NCI-H2171 treated with DMSO at 0.1 percent for 48 hours (cell line): ENCODE data around the gene HHAT.
A peak's percentile ranks its signal among the peaks of the same experiment; 100 is the strongest.

Experiments used
- DNase-seq: peaks from one replicate; lab custom pipeline; 2025; lab: John Stamatoyannopoulos, UW

Gene HHAT

DNA sequence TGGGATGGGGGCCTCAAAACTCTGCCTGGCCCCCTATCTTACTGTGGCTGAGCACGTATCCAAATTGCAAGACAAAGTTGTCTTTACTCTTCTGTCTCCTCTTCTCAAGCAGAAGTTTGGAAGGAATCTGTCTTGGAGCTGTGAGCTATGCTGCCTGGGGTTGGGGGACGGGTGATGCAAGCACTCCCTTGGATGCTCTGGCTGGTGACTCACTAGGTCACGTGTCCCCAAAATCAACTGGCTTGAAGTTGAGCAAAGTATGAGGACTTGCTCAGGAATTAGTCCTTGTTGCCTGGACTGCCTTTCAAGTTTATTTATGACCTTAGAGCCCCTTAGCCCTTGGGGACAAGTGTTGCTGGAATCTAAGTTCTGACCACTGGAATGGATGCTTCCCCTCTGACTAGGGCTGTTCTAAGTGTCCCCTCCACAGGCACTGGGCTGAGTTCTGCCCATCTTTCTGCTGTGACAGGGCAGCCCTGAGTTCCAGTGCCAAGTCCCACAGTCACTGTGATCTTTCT lies 269.5 kb downstream of the HHAT start:
- DNase-seq, result no peak

DNA sequence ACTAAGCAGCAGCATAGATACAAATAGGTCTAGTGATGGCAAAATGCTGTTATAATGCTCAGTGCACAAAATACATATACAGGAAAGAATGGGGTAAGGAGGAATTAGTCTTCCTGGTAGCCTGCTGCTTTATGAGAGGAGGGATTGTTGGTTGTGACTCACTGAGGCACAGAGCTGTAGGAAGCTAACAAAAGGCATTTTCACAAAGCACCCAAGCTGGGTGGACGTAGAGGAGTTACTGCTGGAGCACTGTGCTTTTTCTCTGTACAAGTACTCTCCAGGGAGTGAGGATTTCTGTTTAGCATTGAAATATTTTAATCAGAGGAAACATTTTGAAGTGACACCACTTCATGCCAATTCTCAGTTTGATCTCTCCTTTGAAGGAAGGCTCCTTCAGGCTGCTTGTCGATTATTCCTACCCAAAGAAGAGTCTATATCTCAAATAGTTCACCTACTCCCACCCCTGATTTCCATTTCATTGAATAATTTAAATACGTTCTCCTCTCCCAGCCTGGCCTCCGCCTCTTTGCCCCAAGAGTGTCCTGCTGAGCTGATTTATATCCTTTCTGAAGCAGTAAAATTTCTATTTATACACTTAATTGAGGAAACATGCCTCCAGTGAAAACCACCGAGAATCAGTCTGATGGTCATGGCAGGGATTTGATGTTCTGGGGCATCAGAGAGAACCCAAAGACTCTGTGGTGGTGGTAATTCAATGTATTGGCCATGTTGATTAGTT lies 271.9 kb downstream of the HHAT start:
- DNase-seq, result no peak

DNA sequence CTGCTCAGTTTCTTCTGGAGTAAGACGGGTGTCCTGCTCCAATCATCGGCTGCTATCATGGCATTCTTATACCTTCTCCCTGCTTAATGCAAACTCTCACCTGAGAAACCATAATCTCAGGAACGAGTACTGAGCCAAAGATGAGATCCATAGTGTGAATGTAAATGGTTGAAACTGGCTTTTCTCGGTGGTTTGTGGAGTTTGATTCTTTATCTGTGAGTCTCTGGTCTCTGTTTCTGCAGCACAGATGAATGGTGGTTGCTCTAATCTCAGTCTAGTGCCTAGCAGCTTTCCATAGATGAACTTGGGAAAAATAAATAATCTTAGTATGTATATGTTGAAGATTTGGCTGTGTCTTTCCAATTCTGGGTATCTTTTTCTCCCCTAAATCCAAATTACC lies 274.4 kb downstream of the HHAT start:
- no peak for DNase-seq

DNA sequence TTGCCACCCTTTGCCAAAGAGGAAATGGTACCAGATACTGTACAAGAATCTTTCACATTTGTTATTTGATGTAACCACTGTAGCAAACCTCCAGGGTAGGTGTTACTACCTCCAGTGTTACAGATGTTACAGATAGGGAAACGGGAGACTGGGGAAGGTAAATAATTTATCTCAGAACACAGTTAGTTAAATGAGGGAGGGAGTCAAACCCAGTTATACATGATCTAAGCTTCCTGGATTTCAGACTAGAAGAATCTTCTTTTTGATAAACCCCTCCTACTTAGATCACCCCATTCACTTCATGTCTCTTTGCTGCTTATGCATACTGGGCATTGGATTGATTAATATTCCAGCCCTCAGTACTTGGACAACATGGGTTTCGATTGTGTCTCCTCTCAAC lies 276.4 kb downstream of the HHAT start:
- no peak for DNase-seq

DNA sequence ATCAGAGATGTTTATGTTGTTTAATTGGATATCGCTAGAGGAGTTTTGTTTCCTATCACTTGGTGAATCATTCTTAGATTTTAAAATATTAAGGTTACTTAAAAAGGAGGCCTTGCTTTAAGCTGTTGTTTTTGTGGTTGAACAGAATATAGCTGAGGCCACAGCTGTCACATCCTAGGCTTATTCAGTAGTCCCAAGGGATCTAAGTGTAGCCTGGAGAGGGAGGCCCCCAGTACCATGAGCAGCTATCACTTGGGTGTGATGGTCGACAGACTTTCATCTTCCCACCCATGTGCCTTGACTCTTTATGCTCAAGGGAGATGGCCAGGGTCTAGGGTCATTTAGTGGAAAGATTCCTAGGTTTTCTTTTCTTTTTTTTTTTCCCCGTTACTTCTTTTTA lies 278.7 kb downstream of the HHAT start:
- DNase-seq, result peak; percentile 76

DNA sequence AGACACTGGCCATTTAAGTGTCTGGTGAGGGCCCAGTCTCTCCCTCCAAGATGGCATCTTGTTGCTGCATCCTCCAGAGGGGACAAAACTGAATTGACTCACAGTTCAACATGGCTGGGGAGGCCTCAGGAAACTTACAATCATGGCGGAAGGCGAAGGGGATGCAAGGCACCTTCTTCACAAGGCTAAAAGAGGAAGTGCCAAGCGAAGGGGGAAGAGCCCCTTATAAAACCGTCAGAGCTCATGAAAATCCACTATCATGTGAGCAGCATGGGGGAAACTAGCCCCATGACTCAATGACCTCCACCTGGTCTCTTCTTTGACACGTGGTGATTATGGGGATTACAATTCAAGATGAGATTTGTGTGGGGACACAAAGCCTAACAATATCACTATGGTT lies 280.1 kb downstream of the HHAT start:
- DNase-seq, result no peak

DNA sequence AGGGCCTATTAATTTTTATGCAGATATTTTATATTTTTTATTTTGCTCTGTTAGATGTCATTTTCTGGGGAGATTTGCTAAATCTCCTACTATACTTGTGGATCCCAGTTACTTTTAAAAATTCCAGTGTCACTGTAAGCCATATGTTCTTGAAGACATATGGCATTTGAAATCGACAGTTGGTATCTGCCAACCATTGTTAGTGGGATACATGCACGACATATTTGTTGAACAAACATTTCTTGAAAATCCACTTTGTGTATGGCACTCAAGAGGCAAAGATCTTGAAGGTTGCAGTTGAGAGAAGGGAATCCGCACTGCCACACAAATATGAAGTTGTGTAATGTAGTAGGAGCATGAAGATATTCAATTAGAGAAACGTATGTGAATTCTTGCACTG lies 287.7 kb downstream of the HHAT start:
- DNase-seq, result peak; percentile 62

DNA sequence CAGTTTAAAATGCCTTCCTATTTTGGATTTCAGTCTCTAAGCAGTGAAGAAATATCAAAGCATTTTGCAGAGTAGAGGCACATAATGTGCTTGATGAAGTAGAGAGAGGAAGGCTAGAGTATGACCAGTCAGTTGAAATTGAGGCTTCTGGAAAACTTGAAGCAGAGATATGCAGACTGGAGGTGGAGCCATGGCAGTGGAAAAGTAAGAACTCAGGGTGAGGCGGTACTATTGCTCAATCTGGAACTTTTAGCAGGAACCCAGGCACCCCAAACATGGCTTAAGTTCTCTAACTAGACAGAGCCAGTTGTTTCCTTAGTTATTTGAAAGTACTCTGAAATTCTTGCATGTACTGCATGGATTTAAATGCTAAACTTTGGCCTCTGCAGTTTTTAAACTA lies 288.6 kb downstream of the HHAT start:
- DNase-seq, result no peak

DNA sequence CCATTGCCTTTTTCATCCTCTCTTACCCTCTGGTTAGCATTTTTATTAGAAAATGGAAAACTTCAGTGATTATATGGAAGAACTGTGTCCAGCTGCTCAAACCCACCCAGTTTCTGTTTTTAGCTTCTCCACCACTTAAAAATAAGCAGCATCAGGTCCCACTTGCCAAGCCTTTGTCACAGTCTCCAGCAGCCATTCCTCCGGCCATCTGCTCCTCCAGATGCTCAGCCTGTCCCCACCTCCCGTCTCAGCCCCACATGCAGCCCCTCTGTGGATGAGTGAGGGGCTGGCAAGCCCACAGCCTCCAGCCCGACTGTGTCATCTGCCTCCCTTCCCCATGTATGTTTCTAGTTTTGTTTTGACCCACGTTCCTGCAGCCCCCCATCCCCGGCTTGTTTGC lies 289.7 kb downstream of the HHAT start:
- peak; percentile 76 for DNase-seq

DNA sequence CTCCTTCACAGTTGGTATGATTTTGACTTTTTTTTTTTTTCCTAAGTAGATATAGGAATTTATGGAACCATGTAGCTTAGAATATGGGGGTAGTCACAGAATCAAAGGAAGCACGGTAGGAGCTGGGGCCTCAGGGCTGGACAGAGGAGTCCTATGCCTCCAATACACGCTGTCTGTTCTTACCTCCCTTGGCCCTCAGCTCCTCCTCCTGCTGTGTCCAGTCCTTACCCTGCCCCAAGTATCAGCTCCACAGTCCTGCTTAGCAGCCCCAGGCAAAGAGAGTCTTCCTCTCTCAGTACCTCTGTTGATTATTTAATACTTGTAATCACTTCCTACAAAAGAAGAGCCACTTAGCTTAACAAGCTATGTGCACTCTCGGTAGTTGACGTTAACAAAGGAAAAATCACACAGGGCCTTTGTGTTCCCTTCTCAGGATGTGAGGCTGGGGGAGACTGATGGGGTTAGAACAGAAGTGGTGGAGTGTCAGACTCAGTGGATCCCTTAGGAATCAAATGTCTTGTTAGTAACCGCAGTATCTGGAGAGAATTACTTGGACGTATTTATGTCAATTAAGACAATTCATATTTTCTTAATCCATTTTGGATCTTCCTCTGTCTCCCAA lies 292.3 kb downstream of the HHAT start:
- DNase-seq, result no peak

DNA sequence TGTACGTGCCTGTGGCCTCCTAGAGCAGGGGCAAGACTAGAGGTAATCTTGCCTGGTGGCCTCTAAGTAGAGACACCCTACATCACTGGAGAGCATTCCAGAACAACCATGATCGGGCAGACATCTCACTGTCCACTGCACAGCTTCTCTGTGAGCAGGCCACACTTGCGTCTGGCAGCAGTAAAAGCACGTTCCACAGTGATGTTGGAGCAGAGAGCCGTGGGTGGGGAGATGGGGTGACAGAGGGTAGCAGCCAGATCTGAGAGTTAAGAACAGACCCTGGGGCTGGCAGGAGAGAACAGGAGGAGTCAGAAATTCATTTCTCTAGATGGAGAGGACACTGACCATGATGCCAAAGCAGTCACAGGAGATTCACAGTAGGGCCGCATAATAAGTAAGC lies 293.0 kb downstream of the HHAT start:
- DNase-seq, result no peak

DNA sequence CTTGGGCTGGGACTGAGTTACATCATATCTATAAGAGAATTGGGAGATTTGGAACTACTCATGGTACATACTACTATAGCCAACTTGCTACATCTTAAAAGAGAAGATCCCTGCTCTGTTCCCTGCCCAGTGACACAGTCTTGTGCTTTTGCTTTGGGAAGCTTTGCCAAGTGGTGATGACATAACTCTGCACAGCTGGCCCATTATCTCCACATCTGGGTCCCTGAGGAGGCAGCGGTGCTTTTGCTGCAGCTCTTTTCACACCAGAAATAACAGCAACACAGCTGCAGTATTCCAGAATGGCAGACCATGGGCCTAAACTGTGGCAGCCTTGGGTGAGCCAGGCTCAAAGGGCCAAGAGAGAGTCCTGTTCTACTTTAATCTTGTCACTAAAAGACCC lies 296.0 kb downstream of the HHAT start:
- DNase-seq, result no peak

DNA sequence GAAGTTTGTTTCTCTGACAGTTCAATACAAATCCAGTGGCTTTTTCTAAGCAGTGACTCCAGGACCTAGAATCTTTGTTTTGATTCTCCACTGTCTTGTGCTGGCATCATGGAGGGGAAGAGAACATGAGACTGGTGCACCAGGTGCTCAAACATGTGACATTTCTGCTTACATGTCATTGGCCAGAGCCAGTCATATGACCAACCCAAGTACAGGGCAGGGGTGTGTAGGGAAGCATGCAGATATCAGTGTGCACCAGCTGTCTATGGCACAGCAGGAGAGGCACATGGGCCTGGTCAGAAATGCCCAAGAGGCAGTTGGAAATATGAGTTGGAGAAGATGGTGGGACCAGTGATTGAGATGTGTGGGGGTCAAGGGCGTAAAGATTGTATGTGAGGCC lies 297.0 kb downstream of the HHAT start:
- peak; percentile 85 for DNase-seq

DNA sequence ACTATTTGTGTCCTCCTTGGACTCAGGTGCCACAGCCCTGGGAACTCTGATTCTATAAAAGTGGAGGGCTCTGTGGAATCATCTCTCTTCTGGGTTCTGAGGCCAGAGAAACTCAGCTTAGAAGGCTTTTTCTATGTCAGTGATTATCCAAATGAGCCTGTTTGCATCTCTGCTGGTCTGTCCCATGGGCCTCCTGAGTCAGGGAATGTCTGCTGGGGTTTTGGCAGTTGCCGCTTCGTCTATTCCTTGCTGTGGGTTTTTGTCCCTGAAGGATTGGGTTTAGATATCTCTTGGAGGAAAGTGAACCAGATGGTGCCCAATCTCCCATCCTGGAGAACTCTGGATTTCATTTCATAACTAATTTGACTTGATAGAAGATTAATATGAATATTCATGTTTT lies 297.6 kb downstream of the HHAT start:
- DNase-seq, result peak; percentile 64

DNA sequence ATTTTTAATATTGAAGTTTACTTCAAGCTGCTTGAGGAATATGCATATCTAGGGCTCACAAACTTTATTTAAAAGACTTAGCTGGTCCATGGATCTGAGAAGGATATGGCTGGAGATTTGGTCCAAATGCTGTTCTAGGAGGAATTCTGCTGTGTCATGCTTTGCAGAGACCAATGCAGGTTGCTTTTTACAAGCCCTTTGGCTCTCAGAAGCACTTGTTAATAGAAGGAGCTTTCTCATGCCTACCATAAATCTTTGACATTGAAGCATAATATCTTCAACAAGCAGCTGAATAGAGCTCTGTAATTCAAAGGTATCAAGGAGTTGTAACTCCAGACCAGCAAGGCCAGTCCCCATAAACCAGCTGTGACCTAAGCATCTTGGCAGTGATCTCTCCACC lies 299.1 kb downstream of the HHAT start:
- no peak for DNase-seq

DNA sequence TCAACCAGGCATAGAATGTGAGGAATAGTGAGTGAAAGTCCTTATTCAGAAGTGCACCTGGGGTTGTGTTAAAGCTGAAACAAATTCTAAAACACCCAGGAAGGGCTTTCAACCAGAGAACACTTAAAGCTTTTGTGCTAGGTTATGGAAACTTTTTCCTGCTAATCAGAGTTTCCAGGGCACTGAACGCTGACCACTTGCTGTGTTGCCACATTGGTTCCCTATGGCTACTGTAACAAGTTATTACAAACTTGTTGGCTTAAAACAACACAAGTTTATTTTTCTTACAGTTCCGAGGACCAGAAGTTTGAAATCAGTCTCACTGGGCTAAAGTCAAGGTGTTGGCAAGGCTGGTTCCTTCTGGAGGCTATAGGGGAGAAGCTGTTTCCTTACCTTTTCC lies 300.6 kb downstream of the HHAT start:
- DNase-seq, result no peak

DNA sequence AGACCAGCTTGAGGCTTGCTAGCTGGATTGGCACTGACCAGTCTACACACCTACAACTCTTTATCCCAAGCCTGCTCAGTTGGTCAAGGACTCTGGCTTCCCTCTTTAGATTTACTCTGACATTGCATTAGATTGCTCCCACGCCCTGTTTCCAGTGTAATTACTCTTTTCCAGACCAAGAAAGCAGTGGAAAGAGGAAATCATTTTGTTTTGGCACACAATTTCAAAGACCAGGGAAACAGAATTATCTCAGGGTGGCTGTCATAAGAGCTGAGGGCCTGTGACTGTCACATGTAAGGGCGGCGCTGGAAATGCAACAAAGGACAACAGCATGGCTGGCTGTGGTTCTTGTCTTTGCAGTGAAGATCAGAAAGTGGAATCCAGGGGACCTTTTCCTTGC lies 302.7 kb downstream of the HHAT start:
- no peak for DNase-seq

DNA sequence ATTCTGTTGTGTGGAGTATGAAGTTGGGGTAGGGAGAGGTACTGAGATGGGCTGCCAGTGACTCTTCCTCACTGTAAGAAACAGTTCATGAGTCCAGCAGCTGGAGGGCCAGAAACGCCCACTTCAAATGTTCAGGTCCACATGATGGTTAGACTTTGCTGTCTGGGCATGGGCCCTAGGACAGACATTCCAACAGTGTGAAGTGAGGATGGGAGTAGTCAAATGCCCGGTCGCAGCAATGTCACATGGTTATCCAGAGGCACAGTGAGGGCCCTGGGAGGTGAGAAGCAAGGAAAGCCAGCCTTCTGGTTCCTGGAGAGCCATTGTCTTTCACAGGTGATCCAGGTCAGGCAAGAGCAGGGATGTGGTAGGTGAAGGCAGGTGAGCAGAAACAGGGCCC lies 304.4 kb downstream of the HHAT start:
- DNase-seq, result no peak

DNA sequence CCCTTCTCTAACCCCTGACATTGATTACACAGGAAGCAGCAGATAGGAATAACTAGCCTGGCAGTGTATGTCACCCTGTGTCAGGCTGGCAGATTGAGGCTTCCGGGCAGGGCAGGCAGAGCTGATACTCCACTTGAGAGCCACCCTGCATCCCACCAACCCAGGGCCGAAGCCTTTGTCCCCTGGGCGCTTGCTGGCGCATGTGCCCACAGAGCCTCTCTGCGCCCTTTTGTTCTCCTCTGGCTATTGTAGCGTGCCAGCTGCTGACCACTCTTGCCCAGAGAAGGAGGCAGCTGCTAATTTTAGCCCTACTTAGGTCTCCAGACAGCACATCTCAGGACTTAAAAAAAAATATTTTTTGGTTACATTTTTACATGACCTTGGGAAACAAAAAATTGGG lies 304.9 kb downstream of the HHAT start:
- DNase-seq, result no peak

DNA sequence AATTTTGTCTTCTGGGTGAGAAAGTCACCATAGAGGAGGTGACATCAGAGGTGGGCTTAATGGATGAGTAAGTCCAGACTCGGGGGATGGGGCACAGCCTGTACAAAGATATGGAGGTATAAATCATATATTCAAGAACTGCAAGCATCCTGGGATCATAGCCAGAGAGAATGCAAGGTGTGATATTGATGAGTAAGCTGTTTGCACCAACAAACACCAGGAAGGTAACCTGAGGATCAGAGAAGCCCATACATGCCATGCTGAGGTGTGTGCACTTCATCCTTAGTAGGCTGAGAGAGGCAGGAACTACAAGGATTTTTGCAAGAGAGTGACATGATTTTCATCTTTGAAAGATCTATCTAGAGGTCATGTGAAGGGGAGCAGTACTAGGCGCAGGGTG lies 306.4 kb downstream of the HHAT start:
- DNase-seq, result no peak

DNA sequence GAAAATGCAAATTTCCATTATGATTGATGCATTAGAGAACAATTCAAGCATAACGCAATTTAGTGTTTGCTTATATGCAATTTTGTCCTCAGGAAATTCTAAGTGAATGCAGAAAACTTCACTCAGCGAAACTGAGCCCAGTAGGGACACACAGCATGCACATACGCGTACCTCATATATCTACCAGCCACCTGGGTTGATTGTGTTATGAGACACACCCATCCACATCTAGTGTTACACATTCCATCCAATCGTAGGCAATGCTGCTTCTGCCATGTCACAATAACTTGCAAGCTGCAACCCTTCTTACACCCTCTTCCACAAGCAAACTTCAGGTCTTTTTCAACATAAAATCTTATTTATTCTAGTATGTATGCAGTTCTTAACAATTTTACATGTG lies 312.9 kb downstream of the HHAT start:
- DNase-seq, result no peak

DNA sequence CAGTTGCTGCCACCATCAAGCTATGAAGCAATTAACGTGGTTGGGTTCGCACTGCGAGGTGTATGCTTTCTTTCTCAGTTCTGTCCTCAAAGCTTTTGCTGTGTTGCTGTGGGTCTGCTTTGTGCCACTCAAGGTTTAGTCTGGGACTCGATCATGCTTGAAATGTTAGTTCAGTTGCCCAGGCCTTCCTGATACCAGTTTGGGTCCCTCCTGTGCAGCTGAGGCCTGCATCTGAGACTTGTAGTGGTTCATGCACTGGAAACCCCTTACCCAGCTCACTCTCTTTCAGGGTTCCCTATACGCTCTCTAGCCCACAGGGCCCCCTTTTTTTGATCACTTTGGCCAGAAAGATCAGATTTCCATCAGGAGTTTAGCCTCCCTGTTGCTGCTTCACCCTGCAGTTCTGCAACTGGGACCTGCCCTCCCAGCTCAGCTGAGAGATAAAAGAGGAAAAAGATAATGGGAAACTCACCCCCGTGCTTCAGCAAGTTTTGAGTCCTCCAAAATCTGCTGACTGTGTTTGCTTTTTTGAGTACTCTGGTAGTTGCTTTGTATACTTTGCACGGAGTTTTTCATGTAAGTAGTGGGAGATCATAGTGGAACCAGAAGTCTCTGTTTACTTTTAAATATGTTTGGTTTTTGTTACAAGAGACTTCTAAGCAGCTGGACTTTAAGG lies 317.0 kb downstream of the HHAT start:
- DNase-seq, result no peak

DNA sequence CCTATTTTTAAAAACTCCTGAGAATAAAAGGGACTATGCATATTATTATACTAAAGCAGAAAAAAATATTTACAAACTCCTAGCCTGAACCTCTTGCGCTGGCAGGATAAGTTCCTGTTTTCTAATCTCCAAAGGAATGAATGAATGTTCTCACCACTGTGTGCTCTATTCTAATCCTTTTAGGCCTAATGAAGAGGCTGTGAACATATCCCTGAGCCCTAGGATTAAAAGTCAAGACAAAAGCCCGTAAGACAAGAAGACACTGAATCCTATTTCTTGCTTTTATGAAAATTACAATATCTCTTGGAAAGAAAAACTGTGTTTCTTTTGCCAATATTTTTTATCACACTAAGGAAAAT lies 317.5 kb downstream of the HHAT start:
- DNase-seq, result no peak
